GM12872 (cell line): ENCODE results near the gene SH2D7.

Source experiments
- TF ChIP-seq, protein P1 (sequence below): IDR thresholded peaks from 3 replicates; pipeline ENCODE4 v1.5.1; 2011; ENCODE audit warnings: low read depth, mild to moderate bottlenecking, low read length, moderate library complexity; ENCODE audit not compliant: insufficient read depth

Gene SH2D7

DNA sequence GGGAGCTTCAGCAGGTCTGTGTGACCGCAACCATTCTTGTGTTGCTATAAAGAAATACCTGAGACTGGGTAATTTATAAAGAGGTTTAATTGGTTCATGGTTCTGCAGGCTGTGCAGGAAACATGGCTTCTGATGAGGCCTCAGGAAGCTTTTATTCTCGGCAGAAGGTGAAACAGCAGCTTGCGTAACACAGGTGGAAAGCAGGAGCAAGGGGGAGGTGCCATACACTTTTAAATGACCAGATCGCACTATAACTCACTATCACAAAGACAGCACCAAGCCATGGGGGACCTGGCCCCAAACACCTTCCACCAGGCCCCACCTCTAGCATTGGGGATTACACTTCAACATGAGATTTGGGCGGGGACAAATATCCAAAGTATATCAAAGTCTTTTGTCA, 47.2 kb downstream of the SH2D7 start:
- TF ChIP-seq, protein P1, sequence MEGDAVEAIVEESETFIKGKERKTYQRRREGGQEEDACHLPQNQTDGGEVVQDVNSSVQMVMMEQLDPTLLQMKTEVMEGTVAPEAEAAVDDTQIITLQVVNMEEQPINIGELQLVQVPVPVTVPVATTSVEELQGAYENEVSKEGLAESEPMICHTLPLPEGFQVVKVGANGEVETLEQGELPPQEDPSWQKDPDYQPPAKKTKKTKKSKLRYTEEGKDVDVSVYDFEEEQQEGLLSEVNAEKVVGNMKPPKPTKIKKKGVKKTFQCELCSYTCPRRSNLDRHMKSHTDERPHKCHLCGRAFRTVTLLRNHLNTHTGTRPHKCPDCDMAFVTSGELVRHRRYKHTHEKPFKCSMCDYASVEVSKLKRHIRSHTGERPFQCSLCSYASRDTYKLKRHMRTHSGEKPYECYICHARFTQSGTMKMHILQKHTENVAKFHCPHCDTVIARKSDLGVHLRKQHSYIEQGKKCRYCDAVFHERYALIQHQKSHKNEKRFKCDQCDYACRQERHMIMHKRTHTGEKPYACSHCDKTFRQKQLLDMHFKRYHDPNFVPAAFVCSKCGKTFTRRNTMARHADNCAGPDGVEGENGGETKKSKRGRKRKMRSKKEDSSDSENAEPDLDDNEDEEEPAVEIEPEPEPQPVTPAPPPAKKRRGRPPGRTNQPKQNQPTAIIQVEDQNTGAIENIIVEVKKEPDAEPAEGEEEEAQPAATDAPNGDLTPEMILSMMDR, result no peak

DNA sequence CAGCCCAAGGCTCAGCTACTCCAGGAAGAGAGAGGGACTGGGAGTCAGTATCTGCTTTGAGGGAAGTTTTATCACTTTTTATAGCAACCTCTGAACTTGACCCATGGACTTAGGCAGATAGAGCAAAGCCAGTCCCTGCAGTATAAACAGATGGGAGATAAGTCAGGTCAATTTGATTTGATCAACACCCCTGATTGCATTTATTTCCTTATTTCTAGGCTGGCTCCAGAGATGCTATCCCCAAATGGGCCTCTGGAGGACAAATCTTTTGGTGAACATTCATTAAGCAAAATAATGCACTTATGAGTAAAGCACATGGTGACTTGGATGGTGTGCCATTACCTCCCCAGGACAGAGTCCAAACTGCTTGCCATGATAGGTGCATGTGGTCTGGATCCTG, 47.9 kb downstream of the SH2D7 start:
- TF ChIP-seq, protein P1, result no peak

DNA sequence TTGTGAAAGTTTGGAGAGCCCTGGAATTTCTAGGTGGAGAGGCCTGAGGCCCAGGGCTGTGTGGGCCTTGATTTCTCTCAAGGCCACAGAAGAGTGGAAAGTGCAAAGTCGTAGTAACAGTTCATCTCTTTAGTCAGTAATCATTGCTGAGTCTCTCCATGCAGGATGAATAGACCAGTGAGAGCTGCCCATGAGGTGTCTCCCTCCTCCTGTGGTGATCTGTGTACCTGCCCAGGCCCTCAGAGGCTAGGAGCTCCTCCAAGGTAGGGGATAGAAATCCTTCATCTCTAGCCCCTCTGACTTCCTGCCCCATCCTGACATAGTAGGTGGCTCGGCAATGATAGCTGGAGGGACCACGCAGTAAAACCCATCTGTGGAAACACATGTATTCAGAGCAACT, 50.0 kb downstream of the SH2D7 start:
- TF ChIP-seq, protein P1, result no peak

DNA sequence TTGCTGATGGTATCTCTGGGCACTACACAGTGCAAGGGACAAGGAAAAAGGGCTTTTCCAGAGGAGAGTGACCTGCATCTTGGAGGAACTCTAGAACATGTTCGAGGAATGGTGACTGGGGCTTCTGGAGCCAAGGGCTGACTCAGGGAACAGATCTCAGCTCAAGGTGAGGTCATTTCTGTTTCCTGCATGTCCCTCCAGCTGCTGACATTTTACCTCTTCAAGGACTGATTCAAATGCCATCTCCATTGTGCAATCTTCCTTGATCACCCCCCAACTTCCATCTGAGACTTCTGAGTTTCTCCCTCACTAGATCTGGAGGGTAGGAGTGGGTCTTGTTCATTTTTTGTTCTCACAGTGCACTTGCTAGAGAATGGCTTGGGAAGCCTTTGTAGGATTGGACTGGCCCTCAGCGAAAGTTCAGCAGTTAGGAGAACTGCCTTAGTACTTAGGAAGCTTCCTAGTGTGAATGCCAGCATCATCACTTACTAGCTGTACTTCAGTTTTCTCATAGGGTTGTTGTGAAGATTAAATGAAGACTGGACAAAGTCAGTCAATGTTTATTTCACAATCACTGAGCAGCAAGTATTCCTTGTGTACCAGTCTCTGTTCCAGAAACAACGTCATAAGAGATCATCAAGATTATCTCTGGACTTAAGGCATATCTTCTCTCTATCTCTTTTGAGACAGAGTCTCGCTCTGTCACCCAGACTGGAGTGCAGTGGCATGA, 54.2 kb downstream of the SH2D7 start:
- TF ChIP-seq, protein P1, result no peak

DNA sequence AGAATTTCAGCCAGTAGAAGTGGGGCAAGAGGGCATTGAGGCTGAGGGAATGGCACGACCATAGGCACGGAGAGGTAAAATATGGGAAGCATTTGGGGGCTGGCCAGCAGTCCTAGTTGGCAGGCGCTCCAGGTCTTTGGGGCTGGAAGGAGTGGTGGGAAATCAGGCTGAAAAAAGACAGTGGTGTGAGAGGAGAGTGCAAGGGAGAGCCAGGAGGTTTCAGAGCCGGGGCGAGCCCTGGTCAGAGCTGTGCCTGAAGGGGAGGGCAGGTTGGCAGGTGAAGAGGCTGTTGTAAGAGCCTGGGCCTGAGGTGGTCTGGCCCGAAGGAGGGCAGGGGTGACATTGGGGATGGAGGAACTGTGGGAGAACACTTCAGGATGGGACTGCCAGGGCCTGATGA, 55.2 kb downstream of the SH2D7 start:
- TF ChIP-seq, protein P1, result no peak

DNA sequence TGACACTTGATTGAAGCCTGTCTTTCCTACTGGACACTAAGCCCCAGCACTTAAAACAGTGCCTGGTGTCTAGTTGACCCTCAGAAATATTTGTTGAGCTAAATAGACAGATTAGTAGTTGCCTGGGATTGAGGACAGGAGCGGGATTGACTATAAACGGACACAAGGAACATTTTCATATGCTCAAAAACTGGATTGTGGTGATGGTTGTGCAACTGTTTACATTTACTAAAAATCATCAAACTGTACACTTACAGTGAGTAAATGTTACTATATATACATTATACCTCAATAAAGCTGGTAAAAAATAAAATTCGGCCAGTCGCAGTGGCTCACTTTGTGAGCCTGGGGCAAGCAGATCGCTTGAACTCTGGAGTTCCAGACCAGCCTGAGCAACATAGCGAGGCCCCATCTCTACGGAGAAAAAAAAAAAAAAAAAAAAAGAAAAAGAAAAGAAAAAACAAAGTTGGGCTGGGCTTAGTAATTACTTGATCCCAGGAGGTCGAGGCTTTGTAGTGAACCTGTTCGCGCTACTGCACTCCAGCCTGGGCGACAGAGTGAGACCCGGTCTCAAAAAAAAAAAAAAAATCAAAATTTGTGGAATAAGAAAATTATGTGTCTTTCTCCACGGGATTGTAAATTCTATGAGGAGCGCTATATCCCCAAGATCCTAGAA, 56.2 kb downstream of the SH2D7 start:
- TF ChIP-seq, protein P1, result no peak

DNA sequence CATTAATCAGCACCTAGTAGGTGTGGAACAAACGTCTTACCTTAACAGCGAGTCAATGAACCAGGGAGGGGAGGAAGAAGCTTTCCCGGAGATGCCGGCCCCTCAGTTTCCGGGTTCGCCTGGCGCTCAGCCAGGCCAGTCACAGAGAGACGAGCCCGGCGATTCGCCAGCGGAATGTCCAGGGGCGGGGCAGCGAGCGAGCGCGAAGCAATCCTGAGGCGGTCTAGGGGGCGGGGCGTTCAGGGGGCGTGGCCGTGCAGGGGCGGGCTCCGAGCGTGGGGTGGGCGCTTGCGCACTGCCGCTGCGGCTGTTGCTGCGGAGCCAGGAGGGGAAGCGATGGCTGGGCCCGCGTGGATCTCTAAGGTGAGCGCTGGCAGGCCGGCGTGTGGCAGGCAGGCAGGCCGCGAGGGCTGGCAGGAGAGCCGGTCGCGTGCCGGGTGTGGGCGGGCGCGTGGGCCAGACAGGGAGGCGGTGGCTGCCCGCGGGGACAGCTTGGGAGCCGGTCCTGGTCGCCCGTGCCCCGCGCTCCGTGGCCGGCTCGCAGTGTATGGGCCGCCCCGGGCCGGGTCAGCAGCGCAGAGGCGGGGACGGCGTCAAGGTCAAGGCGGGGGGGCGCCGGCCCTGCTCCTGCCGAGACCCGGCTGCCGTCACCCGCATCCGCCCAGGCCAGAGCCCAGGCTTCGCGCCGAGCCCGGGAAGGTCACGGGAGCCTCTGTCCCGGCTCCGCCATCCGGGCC, 56.9 kb downstream of the SH2D7 start, which contains the start of gene IDH3A:
TSS of gene IDH3A (plus strand) at position 295 of the 737 bp plus-strand sequence. CDS start at position 337, 42 bp downstream.
- TF ChIP-seq, protein P1, result no peak
